Stimulated activated CD8-positive, alpha-beta memory T cell treated with anti-CD3 and anti-CD28 coated beads, Interleukin-12 subunit alpha, Interleukin-12 subunit beta, amount 100 ng/mL, for 1 hour (primary cell): ENCODE data around the gene RHBDD2.
A peak's percentile ranks its signal among the peaks of the same experiment; 100 is the strongest.
"Not testable (repeated sequence)": the region's sequence is repeated elsewhere in the genome, so short reads cannot be mapped to it uniquely, and the experiment has no call there.

Experiments
- DNase-seq: peaks from one replicate; pipeline ENCODE4 v3.0.0-alpha.2; 2020; ENCODE audit warnings: low read depth

RHBDD2 gene

DNA sequence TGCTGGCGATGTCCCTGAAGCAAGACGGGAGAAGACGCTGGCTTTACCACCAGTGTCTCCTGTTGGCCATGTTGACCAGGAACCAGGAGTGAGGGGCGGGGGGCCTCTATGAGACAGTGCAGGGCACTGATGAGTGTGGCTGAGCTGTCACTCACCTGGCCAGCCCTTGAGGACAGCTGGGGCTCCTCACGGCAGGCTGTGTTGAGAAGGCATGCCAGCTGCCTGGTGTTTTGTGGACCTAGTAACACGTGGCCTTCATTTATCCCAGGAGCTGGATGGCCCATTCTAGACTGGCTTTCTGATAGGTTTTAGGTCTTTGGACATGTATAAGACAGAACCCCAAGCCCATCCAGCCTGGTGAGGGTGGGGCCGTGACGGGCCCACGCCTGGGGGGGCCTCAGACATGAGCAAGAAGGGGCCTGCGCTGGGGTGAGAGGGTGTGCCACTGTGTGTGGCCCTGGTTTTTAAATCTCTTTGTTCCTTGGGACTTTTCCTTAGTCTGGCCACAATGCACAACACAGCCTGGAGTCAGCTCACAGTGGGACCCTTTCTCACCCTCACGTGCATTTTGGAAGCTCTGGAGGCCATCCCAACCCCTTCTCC lies 10.5 kb downstream of the RHBDD2 start:
- DNase-seq, result no peak

DNA sequence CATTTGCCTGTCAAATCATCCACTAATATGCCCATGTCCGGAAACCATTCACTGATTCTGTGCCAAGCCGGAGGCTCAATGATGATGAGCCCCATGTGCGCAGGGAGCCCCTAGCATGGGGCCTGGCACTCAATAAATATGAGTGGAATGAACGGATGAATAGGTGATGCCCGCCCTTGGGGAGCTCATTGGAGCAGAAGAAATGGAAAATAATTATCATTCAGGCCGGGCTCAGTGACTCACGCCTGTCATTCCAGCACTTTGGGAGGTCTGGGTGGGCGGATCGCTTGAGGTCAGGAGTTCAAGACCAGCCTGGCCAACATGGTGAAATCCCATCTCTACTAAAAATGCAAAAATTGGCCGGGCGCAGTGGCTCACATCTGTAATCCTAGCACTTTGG lies 11.0 kb downstream of the RHBDD2 start:
- no peak for DNase-seq

DNA sequence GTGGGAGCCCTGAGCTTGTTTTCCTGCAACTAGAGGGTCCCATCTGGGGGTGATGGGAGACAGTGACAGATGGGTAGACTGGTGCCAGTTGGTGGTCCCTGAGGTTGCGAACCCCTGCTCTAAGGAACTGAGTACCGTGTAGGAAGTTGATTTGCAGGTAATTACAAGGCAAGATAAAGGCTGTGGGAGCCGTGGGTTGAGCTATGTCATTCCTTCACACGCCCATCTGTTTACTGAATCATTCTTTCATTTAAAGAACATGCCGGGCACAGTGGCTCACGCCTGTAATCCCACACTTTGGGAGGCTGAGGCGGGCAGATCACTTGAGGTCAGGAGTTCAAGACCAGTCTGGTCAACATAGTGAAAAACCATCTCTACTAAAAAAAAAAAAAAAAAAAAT lies 12.4 kb downstream of the RHBDD2 start:
- DNase-seq, result not testable (repeated sequence)

- no peak for DNase-seq
These were observed 13.1 kb downstream of the RHBDD2 start for GRCh38 chr7:75891815-75892411.

- DNase-seq, result no peak
These were observed 13.9 kb downstream of the RHBDD2 start for GRCh38 chr7:75892634-75893272.

DNA sequence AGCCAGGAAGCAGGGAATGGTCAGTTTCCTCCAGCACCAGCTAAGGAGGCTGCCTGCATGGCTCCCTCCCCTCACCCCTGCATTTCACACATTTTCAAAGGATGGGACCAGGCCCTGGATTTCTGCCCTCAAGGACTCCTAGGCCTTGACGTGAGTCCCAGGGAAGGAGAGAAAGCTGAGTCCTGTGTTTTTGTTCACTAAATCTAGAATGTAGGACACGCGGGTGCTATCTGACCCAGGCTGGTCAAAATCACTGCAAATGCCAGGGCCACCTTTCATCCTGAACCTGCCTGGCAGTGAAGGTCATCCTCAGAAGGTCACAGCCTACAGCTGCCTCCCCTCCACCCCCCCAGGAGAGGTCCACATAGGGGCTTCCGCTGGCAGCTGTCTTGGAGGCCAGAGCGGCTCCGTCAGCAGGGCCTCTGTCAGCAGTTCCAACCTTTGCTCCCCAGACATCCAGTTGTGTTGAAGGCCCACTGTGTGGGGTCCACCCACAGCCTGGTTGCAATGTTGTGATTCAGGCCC lies 18.0 kb downstream of the RHBDD2 start:
- DNase-seq, result no peak

DNA sequence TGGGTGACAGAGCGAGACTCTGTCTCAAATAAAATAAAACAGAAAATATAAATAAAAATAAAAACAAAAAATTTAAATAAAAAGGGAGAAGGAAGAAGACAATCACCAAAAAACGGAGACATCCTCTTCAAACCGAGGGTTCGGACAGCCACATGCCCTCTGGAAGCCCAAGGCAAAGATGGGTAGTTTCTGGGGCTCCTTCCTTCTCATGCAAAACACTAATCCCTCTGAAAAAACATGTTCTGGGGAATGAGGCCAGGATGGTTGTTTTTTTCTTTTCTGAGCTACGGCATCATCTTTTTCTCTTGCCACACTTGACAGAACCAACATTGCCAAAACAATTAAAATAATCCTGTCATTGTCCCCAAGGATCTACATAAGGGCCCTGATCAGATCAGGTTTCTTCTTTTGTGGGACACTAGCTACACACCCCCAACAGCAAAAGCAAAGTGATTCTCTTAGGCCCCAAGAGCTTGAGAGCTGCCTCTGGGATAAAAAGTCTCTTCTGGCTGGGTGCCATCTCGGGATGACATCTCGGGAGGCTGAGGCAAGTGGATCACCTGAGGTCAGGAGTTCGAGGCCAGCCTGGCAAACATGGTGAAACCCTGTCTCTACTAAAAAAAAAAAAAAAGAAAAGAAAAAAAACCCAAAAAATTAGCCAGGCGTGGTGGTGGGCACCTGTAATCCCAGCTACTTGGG lies 21.9 kb downstream of the RHBDD2 start:
- DNase-seq, result no peak

- DNase-seq, result no peak
These were observed 27.2 kb downstream of the RHBDD2 start for GRCh38 chr7:75905785-75906604.

DNA sequence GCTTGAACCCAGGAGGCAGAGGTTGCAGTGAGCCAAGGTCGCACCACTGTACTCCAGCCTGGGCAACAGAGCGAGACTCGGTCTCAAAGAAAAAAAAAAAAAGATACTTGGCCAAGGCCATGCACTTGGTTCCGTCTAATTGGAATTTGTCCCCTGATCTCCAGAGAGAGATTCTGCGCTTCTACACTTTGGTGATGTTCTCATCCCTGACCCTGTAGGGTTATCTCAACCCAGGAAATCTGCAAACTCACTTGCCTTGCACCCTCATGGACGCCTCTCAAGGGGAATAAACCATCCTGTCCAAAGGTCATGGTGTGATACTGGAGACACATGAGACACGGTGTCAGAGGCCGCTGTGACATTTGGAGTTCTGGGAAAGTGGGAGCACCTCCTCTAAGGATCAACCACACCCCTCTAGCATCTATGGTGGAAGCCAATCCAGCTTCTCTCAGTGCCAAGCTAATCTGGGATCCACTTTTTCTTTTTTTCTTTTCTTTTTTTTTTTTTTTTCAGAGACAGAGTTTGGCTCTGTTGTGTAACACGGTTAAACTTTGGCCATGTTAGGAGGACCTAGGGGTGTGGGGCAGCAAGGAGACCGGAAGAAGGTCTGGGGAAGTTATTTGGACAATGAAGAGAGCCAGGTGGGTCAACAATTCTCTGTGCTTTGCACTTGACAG lies 28.3 kb downstream of the RHBDD2 start:
- no peak for DNase-seq

- not testable (repeated sequence) for DNase-seq
These were observed 28.8 kb downstream of the RHBDD2 start for GRCh38 chr7:75907668-75908039.

GRCh38 chr7:75909521-75910132 lies 30.8 kb downstream of the RHBDD2 start:
- no peak for DNase-seq

DNA sequence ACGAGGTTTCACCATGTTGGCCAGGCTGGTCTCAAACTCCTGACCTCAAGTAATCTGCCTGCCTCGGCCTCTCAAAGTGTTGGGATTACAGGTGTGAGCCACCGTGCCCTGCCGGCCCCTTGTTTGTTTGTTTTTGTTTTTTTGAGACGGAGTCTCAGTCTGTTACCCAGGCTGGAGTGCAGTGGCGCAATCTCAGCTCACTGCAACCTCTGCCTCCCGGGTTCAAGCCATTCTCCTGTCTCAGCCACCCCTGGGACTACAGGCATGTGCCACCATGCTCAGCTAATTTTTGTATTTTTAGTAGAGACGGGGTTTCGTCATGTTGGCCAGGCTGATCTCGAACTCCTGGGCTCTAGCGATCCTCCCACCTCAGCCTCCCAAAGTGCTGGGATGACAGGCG lies 32.4 kb downstream of the RHBDD2 start:
- not testable (repeated sequence) for DNase-seq

- no peak for DNase-seq
These were observed 34.6 kb downstream of the RHBDD2 start for GRCh38 chr7:75913437-75913836.

DNA sequence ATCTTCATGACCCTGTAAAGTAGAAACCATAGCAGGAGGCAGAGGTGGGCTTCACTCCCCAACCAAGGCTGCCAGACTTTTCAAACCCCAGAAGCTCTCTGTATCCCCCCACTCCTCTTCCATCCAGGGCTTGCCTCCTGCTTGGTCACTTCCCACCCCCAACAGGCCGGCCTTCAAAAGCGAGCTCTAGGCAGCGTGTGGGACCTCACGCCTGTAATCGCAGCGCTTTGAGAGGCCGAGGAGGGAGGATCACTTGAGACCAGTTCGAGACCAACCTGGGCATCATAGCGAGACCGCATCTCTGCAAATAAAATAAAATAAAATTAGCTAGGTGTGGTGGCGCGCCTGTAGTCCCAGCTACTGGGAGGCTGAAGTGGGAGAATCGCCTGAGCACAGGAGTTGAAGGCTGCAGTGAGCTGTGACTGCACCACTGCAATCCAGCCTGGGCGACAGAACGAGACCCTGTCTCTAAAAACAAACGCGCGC lies 35.4 kb downstream of the RHBDD2 start:
- DNase-seq, result no peak

GRCh38 chr7:75914655-75915415 lies 36.0 kb downstream of the RHBDD2 start, which contains the start of gene POR:
Gene POR, plus strand, starts transcription at chr7:75915155. Its CDS starts 38,847 bp downstream, at chr7:75954002.
- DNase-seq, result peak; percentile 92

- no peak for DNase-seq
These were observed 36.8 kb downstream of the RHBDD2 start for GRCh38 chr7:75915416-75916156.

DNA sequence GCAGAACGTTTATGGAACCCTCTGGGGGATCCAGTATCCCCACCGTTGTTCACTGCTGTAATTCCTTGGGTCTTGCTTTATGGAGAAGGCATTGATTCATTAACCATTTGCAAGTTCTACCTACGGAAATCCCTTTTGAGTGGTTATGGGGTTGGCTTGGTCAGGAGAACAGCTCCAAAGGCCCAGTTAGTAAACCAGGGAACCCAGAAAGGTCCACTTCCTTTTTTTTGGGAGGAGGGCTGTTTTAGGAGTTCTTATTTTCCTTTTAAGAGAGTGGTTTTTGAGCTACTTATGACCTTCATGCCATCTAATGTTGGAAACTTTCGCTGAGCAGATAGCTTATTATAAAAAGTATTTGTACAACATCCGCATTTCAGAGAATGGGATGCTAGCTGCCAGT lies 37.4 kb downstream of the RHBDD2 start:
- DNase-seq, result no peak

- DNase-seq, result no peak
These were observed 38.1 kb downstream of the RHBDD2 start for GRCh38 chr7:75916685-75917634.
